H1 (cell line): Measurements from ENCODE around the gene FAM50A. TPM values are rescaled to one million over a fixed set of nuclear protein-coding genes. Genes with fewer than 3 reads are reported as not detected.
A peak's percentile ranks its signal among the peaks of the same experiment; 100 is the strongest.

ENCODE experiments used
- ATF3 ChIP-seq: IDR thresholded peaks from 2 replicates; pipeline ENCODE4 v1.6.1; 2011; ENCODE audit warnings: low read depth, mild to moderate bottlenecking, low read length; ENCODE audit not compliant: insufficient read depth
- CBX5 ChIP-seq: fragments of 300-800, 300-1000 bp; sonication (generic); IDR thresholded peaks from 2 replicates; pipeline ENCODE4 v1.7.1; 2016; ENCODE audit warnings: antibody characterized with exemption, low read length, low read depth
- CEBPB ChIP-seq: IDR thresholded peaks from 2 replicates; pipeline ENCODE4 v1.6.1; 2012; ENCODE audit warnings: low read depth, low read length
- CHD1 ChIP-seq: IDR thresholded peaks from 2 replicates; pipeline ENCODE4 v1.6.1; 2012; ENCODE audit warnings: low read depth, low read length, improper control_type of control experiment
- CREB1 ChIP-seq: IDR thresholded peaks from 2 replicates; pipeline ENCODE4 v1.6.1; 2012; ENCODE audit warnings: inconsistent platforms
- CTCF ChIP-seq, 3 experiments: IDR thresholded peaks; 1 replicate in 2 of 3; 2 replicates in 1 of 3; pipeline versions ENCODE4 v1.5.1 to v1.6.1; 2011; ENCODE audit warnings: low read length in 3 of 3, mild to moderate bottlenecking in 3 of 3, inconsistent platforms in 2 of 3, low read depth in 1 of 3, moderate library complexity in 1 of 3; ENCODE audit not compliant: insufficient read depth in 1 of 3; ENCODE audit errors: control extremely low read depth in 1 of 3
- EGR1 ChIP-seq: IDR thresholded peaks from 2 replicates; pipeline ENCODE4 v1.6.1; 2011; ENCODE audit warnings: low read depth, low read length, borderline replicate concordance
- GTF2F1 ChIP-seq: IDR thresholded peaks from 2 replicates; pipeline ENCODE4 v1.6.1; 2012; ENCODE audit warnings: low read depth, low read length, improper control_type of control experiment, borderline replicate concordance
- HDAC2 ChIP-seq, 2 experiments: fragments of 300-600 bp in 1 of 2; sonication (generic) in 1 of 2; IDR thresholded peaks; 2 replicates each; pipeline ENCODE4 v1.6.1; 2011 to 2012; ENCODE audit warnings: low read depth in 2 of 2, low read length in 2 of 2, mild to moderate bottlenecking in 2 of 2, moderate library complexity in 2 of 2, borderline replicate concordance in 1 of 2, inconsistent platforms in 1 of 2
- JUND ChIP-seq: IDR thresholded peaks from 2 replicates; pipeline ENCODE4 v1.6.1; 2011; ENCODE audit warnings: mild to moderate bottlenecking, improper control_type of control experiment, low read length
- KDM4A ChIP-seq: IDR thresholded peaks from one replicate; pipeline ENCODE4 v1.7.1; 2012; ENCODE audit warnings: low read depth, mild to moderate bottlenecking, moderate library complexity, low read length, inconsistent platforms; ENCODE audit not compliant: severe bottlenecking
- MAX ChIP-seq: IDR thresholded peaks from 2 replicates; pipeline ENCODE4 v1.6.1; 2012; ENCODE audit warnings: inconsistent platforms
- PHF8 ChIP-seq: fragments of 200-600 bp; sonication (generic); conservative IDR thresholded peaks from 2 replicates; pipeline ENCODE4 v1.7.1; 2012; ENCODE audit warnings: low read depth, mild to moderate bottlenecking, inconsistent platforms, low read length, moderate library complexity
- POLR2AphosphoS5 ChIP-seq: IDR thresholded peaks from 2 replicates; pipeline ENCODE4 v1.6.1; 2011; ENCODE audit warnings: low read depth, low read length
- RBBP5 ChIP-seq: IDR thresholded peaks from 2 replicates; pipeline ENCODE4 v1.7.1; 2012; ENCODE audit warnings: low read depth, mild to moderate bottlenecking, inconsistent platforms, low read length, moderate library complexity, borderline replicate concordance
- SP1 ChIP-seq: IDR thresholded peaks from 2 replicates; pipeline ENCODE4 v1.6.1; 2011; ENCODE audit warnings: low read depth, low read length
- SUZ12 ChIP-seq: fragments of 200-600 bp; sonication (generic); IDR thresholded peaks from 2 replicates; pipeline ENCODE4 v1.6.1; 2012; ENCODE audit warnings: mild to moderate bottlenecking, inconsistent platforms, low read length, moderate library complexity, mixed read lengths
- TCF12 ChIP-seq: IDR thresholded peaks from 2 replicates; pipeline ENCODE4 v1.6.1; 2011; ENCODE audit warnings: low read depth, mild to moderate bottlenecking, low read length
- USF2 ChIP-seq: IDR thresholded peaks from 2 replicates; pipeline ENCODE4 v1.6.1; 2011; ENCODE audit warnings: low read length, improper control_type of control experiment
- YY1 ChIP-seq: IDR thresholded peaks from 2 replicates; pipeline ENCODE4 v1.6.1; 2011; ENCODE audit warnings: low read depth, mild to moderate bottlenecking, low read length
- polyA plus RNA-seq, 7 experiments: library from polyadenylated mRNA; depleted of rRNA in 3 of 7; stranded (reverse) in 5 of 7; unstranded in 2 of 7; fragments of >200 nt in 5 of 7; fragments of 200-250 nt in 2 of 7; gene quantifications; 1 replicate in 5 of 7; 2 replicates in 1 of 7; 4 replicates in 1 of 7; pipeline versions ENCODE4 v1.2.1 to v1.2.3, GENCODE V29; 2011 to 2013; ENCODE audit warnings: missing spikeins in 2 of 7, mixed read lengths in 2 of 7
- total RNA-seq: library from RNA; stranded (reverse); fragmentation: NEBNext Ultra II Directional; extraction: Animal tissue kit (Norgen Biotek cat#: 25700); gene quantifications from 2 replicates; pipeline ENCODE4 v1.2.1, GENCODE V29; 2021

Gene FAM50A
- total and polyA plus RNA-seq, 2 of the 8 experiments (the other 6 are each of a cell fraction or from before 2014, with no cell fraction given): 30.7 to 48.7 TPM

GRCh38 chrX:154397888-154398667, 45.9 kb upstream of the FAM50A start, which contains the start of gene RPL10 (continued):
- no peak for TF ChIP-seq CTCF (IDR thresholded peaks at IDR 0.05; ENCODE audit: control extremely low read depth in 1 of 3, insufficient read depth in 1 of 3, low read depth in 1 of 3, low read length in 3 of 3)
- TF ChIP-seq TCF12: no peak
- TF ChIP-seq JUND: no peak
- peak; percentile 85 for TF ChIP-seq MAX
- TF ChIP-seq CHD1: no peak; the same call in 1 of the 2 replicates
- peak; percentile 87 for TF ChIP-seq YY1
- TF ChIP-seq PHF8: peak; percentile 80
- no peak for TF ChIP-seq HDAC2 (IDR thresholded peaks at IDR 0.05; ENCODE audit: borderline replicate concordance in 1 of 2, low read depth in 2 of 2, low read length in 2 of 2)
- TF ChIP-seq GTF2F1: peak; percentile 95
- no peak for TF ChIP-seq RBBP5
- no peak for TF ChIP-seq SUZ12
- TF ChIP-seq ATF3: no peak
- TF ChIP-seq USF2: no peak
- no peak for TF ChIP-seq CBX5
- TF ChIP-seq POLR2AphosphoS5: peak; percentile 100
- TF ChIP-seq SP1: 0 out of 2 replicates have a peak, but pooled peaks have one; percentile 55
- TF ChIP-seq CEBPB: no peak
- peak; percentile 94 for TF ChIP-seq CREB1
- peak; percentile 25 for TF ChIP-seq KDM4A
- no peak for TF ChIP-seq EGR1
